Stimulated activated CD8-positive, alpha-beta memory T cell treated with anti-CD3 and anti-CD28 coated beads, Interleukin-12 subunit alpha, Interleukin-12 subunit beta, amount 100 ng/mL, for 1 hour (primary cell): ENCODE data around the gene LRRC47.
"Not testable (repeated sequence)": the region's sequence is repeated elsewhere in the genome, so short reads cannot be mapped to it uniquely, and the experiment has no call there.

Experiments used
- DNase-seq: peaks from one replicate; pipeline ENCODE4 v3.0.0-alpha.2; 2020; ENCODE audit warnings: low read depth

Gene LRRC47

GRCh38 chr1:3814771-3815561 lies 18.7 kb upstream of the LRRC47 start:
- no peak for DNase-seq

DNA sequence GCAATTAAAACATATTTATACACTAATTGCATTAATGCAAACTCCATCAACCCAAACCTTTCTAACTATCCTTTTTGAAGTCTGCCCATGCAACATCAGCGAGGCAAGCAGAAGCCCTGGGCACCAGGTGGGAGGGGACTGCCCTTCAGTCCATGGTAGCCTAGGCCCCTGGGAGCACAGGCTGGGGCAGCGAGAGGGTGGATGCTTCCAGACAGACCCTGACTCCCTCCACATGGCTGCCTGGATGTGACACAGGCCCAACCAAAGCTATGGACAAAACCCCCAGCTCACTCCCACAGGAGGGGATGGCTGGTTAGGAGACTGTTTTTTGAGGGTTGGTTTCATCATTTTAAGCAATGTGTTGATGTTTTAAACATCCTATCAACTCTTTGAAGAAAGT lies 17.8 kb upstream of the LRRC47 start:
- no peak for DNase-seq

- DNase-seq, result no peak
Observed at GRCh38 chr1:3811595-3811911, 15.3 kb upstream of the LRRC47 start.

GRCh38 chr1:3810149-3810761 lies 14.0 kb upstream of the LRRC47 start:
- DNase-seq, result not testable (repeated sequence)

DNA sequence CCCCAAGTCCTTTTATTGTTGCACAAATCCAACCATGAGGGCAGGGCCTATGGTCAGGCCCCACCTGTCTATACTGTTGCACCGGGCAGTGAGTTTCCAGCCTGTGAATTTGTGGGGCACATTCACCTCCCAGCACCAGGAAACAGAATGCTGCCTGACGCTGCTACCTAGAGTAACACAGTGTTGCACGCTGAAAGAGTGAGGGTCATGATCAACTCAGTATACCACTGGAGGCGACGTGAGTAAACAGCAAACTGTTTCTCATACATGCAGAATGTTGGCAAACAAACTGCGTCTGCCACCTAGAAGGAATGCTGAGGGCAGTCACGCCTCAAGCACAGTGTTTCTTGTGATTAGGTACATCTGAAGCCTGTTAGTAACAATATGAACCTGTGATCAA lies 13.4 kb upstream of the LRRC47 start:
- DNase-seq, result no peak

GRCh38 chr1:3807769-3808168 lies 11.5 kb upstream of the LRRC47 start:
- DNase-seq, result no peak

DNA sequence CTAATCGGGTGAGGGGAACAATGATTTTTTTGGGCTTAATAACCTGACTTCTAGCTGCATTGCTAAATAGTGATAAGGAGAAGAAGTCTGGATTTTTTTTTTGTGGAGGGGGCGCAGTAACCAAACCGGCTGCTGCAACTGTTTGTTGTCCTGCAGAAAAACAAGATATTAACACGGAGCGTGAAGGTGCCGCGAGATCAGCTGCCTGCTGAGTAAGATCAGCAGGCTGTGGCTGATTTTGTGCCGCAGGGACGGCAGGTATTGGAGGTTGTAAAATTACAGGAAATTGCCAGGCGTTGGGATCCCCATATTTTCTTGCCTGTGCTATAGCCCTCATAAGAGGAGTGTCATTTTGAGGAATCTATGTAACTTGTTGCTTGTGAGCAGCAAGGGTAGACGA lies 8.7 kb upstream of the LRRC47 start:
- no peak for DNase-seq

GRCh38 chr1:3804627-3804944 lies 8.3 kb upstream of the LRRC47 start:
- DNase-seq, result not testable (repeated sequence)

GRCh38 chr1:3803905-3804626 lies 7.8 kb upstream of the LRRC47 start:
- no peak for DNase-seq

- DNase-seq, result not testable (repeated sequence)
Observed at GRCh38 chr1:3800795-3801194, 4.5 kb upstream of the LRRC47 start.

- DNase-seq, result no peak
Observed at GRCh38 chr1:3799976-3800685, 3.8 kb upstream of the LRRC47 start.

DNA sequence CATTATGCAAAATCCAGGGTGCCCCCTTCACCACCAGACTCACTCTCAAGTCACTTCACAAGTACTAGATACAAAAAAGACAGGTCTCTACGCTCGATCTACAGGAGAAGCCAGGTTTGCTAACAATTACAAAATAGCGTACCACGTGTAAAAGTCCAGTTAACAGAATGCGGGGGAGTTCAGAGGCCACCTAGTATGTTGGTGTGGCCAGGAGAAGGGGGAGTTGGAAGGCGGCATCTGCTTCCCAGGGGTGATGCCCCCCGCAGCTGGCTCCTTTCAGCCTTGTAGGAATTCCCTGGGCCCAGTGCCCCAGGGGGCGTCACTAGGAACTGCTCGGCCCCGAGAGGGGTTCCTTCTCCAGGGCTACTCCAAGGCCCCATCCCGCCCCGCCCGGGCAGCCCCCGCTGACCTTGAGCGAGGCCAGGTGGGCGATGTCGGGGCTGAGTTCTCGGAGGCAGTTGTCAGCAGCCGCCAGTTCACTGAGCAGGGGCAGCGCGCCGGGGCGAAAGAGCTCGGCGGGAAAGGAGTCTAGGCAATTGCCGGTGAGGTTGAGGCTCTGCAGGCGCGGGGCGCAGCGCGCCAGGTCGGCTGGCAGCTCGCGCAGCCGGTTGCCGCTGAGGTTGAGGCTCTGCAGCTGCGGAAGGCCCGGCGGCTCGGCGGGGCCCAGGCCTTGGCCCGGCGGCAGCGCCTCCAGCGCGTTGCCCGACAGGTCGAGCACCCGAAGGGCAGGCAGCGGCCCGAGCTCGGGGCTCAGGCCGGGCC lies 664 bp downstream of the LRRC47 start:
- no peak for DNase-seq

GRCh38 chr1:3790952-3791351 lies 5.3 kb downstream of the LRRC47 start:
- DNase-seq, result no peak

GRCh38 chr1:3790500-3790923 lies 5.8 kb downstream of the LRRC47 start:
- DNase-seq, result no peak

DNA sequence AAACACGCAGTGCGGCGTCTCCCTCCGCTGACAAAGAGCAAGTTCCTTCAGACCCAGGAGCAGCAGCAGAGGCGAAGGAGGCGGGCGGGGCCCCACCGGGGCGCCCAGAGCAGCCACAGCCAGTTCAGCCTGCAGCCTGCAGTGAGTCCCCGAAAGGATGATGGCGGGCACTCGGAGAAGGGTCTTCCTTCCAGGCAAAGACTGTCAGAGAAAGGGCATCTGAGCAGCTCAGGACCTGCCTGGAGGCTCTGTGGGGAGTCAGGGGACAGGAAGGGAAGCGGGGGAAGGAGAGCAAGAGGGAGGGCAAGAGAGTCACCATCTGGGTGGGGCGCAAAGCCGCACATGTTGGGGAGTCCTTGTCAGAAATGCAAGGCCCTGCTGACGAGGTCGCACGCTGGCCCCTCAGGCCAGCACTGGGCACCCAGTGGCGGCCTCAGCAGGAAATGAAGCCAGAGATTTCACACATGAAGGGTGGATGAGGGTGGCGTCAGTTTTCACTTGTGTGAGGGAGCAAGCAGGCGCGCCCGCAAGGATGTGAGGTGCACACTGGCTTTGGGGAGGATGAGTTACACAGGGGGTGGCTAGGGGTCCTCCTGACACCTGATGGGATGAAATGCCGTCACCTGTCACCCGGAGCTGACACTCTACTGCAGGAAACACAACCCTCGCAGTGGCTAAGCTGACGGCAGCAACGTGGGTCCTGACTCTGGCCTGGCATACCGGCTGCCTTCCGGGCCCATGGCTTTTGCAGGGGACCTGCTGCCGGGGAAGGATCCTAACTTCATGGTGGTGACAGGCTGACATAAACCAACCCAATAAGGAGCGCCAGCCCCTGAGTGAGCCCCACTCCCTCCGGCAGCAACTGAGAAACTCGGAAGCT lies 6.6 kb downstream of the LRRC47 start:
- no peak for DNase-seq

- DNase-seq, result no peak
Observed at GRCh38 chr1:3788756-3789420, 7.4 kb downstream of the LRRC47 start.

DNA sequence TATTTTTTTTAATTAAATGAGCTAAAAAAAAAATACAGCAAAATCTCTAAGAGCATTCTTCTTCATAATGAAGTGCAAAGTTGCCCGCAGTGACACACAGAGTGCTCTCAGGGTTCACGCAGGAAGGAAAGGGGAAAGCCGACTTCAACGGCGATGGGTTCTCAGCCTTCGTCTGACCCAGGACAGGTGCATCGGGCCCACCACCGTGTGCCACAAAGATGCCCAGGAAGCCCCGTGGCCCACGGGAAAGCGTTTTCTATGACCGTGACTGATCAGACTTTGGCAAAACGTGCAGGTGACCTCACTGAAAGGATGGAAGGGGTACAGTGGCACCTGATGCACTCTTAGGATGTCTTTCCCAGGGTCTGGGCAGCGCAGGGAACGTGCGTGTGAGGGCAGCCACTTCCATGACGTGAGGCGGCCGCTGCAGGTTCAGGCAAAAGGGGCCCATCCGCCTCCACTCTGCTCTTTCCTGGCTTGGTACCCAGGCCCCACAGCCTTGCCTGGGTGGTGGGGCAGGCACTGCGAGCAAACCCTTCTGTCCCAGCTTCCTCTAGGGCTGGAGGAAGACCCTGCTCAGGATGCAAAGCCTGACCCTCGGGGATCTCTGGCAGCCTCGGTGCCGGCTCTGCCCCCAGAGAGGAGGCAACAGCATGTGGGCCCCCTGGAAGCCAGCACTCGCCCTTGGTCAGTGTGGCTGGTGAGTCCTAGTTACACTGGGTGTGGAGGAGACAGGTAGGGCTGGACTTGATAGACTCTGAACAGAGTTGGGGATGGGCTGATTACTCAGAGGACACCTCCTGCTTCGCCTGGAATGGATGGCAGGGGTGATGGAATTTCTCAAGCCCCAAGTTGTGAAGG lies 8.3 kb downstream of the LRRC47 start:
- no peak for DNase-seq

DNA sequence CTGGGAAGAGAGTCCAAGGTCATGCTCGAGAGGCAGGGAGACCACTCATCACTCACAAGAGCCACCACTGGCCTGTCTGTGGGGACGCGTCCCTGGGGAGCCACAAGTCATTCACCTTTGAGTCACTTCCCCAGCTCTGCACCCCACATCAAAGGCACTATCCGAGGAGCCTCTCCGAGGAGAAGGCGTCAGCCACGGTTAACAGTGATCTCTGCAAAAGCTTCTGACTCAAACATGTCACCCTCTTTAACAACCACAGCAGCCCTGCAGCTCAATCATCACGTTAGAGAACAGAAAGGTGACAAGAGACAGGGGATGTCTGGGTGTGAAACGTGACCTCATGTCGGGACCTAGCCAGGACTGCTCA lies 9.0 kb downstream of the LRRC47 start:
- DNase-seq, result no peak
